D341Med (cell line): ENCODE results near the gene E2F7.
"Not testable (repeated sequence)": the region's sequence is repeated elsewhere in the genome, so short reads cannot be mapped to it uniquely, and the experiment has no call there.

Source experiments
- DNase-seq: peaks from one replicate; pipeline ENCODE4 v3.0.0; 2012; ENCODE audit warnings: low spot score

The E2F7 gene, protein sequence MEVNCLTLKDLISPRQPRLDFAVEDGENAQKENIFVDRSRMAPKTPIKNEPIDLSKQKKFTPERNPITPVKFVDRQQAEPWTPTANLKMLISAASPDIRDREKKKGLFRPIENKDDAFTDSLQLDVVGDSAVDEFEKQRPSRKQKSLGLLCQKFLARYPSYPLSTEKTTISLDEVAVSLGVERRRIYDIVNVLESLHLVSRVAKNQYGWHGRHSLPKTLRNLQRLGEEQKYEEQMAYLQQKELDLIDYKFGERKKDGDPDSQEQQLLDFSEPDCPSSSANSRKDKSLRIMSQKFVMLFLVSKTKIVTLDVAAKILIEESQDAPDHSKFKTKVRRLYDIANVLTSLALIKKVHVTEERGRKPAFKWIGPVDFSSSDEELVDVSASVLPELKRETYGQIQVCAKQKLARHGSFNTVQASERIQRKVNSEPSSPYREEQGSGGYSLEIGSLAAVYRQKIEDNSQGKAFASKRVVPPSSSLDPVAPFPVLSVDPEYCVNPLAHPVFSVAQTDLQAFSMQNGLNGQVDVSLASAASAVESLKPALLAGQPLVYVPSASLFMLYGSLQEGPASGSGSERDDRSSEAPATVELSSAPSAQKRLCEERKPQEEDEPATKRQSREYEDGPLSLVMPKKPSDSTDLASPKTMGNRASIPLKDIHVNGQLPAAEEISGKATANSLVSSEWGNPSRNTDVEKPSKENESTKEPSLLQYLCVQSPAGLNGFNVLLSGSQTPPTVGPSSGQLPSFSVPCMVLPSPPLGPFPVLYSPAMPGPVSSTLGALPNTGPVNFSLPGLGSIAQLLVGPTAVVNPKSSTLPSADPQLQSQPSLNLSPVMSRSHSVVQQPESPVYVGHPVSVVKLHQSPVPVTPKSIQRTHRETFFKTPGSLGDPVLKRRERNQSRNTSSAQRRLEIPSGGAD

DNA sequence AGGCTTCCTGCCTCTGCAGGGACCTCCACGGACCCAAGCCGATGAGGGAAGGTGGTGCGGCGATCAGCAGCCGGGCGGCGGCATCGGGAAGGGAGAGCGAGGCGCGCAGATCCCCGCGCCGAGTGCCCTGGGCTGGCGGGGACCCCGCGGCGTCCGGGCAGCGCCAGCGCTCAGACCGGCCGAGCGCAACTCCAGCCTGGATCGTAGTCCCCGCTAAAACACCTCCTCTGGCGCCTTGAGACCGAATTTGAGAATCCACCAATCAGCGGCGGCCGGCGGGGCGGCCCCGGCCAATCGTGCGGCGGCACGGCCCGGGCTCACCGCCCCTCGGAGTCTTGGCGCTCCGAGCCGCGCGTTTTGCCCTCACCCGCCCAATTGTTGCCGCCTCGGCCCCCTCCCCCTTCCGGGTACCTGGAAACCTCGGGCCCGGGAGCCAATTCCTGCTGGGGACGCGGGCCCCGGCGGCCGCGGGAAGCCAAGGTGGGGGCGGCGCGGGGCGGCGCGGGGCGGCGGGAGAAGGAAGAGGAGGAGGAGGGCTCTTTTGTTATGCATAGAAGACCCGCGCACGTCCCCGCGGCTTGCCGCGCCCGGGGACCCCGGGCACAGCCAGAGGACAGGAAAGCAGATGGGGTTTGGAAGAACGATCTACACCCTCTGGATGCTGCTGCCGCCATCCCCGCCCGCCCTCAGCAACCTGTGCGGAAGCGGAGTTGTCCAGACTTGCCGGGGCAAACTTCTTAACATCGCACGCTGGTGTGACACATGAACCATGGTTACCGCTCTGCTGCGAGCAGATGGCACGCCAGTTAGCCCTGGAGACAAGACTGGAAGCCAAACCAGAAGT lies at the start of gene E2F7:
TSS of gene E2F7 (minus strand) at position 209 of the 844 bp plus-strand sequence. CDS start 934 bp downstream, outside the sequence.
- DNase-seq, result peak; percentile 99

DNA sequence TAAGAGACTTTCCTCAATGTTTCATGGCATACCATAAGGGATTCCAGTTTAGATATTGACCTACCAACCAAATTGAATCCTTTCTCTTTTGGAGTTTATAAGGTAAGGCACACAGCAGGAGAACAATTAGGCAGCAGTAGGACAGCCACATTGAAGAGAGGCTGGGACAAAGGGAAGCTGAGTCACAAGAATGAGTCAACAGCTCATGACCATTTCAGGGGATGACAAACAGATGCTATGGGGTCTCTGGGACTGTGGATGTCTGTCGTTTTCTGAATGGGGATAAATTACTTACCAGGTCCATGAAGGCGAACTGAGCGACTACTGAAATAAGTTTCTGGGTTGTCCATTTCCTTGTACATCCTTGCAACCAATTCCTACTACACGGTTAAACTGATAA lies 48.6 kb upstream of the E2F7 start:
- no peak for DNase-seq

DNA sequence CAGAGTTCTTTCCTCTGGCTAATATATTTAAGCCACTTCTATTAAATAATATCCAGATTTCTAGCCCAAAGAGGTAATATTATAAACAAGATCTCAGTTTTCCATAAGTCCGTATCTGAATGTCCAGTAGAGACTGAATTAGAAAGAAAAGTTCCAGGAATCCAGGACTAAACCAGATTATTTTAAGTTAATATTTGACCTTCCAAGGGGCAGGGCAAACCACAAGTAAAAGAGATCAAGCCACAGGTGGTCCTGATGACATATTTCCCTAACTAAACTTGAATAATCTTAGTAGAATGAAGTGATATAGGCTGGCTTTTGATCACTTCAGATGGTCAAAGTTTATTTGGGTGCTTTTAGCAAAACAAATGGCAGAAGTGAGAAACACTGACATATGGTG lies 43.3 kb upstream of the E2F7 start:
- no peak for DNase-seq

DNA sequence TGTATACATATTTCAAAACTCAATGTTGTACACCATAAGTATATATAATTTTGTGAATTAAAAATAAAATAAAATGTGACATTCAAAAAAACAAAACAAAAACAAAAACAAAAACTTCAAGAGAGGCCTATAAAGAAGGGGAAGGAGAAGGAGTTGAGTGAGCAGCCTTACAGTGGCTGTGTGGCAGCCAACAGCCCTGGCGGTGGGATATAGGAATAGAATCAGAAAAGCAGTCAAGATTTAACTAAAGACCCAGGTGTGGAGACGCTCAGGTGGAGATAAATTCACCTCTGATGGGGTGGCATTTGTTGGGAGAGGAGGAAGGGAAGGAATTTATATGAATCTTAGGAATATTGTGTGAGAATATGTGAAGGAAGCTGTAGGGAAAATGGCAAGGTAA lies 41.8 kb upstream of the E2F7 start:
- no peak for DNase-seq

DNA sequence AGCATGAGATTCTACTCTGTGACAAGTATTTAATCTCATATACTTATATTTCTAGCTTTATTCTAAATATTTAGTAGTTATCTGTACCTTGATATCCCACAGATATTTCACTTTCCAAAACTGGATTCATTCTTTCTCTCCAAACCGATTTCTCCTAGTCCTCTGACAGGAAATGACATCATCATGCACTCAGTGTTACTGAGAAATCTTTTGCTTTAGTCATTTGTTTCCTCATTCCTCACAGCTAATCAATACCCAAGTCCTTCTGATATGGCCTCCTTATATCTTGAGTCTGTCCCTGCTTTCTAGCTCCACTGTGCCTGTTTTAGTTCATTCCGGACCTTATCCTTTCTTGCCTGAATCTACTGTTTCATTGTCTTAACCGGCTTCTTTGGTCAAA lies 39.4 kb upstream of the E2F7 start:
- DNase-seq, result no peak

DNA sequence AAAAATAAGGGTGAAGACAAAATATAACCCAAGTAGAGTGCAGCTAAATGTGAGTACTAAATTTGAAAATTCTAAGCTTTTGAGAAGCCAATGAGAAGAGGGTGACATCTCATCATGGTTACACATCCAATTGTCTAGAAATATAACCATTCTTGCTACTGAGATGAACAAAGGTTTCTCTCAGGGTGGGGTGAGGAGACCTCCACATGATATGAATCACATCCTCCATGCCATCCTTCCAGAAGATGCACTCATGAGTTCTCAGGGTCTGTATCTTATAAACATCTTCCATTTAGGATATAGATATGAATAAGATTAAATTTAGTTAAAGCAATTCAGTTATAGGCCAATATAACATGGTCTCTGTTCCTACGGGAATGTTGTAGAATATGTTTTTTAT lies 38.9 kb upstream of the E2F7 start:
- DNase-seq, result no peak

DNA sequence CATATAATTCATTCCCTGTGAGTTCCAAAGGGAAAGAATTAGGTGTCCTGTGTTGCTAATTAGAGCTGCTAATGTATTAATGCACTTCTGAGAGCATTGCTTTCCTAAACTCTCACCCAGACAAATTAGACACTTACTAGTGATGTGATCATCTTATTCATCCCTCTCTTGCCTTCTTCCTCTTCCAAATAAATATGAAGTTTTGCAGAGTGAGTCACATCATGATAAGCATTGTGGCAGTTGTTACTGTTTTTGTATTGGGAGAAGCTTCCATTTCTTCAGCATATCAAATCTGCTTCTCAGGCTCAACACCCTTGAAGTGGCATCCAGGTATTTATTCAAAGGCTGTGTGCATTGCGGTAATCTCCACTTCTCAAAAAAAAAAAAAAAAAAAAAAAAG lies 37.3 kb upstream of the E2F7 start:
- DNase-seq, result no peak

DNA sequence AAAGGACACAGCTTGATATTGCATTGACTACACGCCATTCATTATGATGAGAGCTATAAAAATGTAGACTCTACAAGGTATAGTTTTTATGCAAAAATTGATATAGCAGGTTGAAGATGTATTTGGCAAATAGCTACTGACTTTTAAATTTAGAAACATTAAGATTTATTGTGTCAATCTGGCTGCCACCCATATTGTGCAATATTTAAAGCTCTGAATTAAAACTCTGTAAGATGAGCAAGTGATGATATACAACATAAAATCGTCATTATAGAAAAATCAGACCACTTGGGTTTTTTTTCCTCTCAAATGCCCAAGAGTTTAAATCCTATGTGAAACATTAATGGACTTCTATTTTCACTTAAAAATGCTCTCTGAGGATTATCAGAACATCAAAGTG lies 36.8 kb upstream of the E2F7 start:
- DNase-seq, result no peak

DNA sequence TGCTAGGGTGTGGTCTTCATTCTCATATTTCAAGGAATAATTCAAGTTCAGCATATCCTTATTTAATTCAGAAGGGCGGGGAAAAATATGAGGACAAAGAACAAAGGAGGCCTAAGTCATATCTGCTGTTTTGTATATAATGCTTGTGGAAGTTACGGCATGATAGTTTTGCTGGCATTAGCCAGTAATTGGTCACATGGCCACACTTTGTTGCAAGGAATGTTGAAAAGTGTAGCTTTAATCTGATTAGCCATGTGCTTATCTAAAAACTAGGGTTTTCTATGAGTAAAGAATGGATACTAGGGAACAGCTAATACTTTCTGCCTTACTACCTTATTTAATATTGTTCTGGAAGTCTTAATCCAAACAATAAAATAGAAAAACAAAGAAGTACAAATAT lies 34.4 kb upstream of the E2F7 start:
- DNase-seq, result no peak

DNA sequence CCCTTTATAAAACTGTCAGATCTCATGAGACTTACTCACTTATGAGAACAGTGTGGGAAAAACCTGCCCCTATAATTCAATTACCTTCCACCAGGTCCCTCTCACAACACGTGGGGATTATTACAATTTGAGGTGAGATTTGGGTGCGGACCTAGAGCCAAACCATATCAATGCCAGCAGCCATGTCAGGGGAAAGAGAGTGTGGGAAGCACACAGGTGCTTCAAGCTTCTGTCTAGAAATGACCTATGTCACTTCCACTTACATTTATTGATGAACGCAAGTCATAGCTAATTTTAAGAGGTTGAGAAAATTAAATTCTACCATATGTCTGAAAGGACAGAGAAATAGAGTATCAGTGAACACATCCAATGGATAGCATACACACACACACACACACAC lies 32.5 kb upstream of the E2F7 start:
- no peak for DNase-seq

DNA sequence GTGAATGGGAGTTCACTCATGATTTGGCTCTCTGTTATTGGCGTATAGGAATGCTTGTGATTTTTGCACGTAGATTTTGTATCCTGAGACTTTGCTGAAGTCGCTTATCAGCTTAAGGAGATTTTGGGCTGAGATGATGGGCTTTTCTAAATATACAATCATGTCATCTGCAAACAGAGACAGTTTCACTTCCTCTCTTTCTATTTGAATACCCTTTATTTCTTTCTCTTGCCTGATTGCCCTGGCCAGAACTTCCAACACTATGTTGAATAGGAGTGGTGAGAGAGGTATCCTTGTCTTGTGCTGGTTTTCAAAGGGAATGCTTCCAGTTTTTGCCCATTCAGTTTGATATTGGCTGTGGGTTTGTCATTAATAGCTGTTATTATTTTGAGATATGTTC lies 26.9 kb upstream of the E2F7 start:
- DNase-seq, result not testable (repeated sequence)

DNA sequence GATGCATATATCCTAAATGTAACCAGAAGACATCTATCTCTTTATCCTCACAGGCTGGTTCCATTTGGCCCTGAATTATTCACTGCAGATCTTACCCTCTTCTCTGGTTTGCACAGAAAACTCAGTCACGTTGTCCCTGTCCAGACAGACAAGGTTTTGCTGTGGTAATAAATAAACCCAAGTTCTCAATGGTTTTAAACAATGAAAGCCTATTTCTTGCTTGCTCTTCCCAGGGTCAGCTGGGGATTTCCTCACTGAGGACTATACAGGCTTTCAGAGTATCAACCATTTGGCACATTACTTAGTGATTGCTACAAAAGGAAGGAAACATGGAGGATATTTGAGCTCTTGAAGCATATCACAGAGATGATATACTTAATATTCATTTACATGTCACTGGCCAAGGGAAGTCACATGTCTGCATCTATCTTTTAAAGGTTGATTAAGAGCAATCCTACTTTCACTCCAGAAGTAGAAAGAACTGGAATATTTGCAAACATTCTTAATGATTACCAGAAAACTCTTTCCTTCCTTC lies 24.4 kb upstream of the E2F7 start:
- no peak for DNase-seq

DNA sequence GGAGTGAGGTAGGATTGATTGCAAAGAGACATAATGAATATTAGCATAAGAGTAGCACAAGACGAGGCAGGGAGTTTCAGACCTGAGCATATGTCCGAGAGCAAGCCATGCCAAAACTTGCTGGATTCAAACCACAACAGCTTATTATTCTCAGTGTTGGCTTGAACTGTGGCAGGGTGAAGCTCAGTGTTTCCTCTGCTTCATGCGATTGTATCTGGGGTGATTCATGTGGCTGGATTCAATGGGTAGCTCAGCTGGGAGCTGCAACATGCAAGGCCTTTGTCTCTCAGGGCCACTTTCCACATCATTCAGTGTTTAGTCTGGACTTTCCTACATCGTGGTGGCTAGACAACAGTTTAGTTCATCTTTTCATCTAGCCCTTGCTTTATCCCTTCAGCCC lies 22.1 kb upstream of the E2F7 start:
- DNase-seq, result no peak

DNA sequence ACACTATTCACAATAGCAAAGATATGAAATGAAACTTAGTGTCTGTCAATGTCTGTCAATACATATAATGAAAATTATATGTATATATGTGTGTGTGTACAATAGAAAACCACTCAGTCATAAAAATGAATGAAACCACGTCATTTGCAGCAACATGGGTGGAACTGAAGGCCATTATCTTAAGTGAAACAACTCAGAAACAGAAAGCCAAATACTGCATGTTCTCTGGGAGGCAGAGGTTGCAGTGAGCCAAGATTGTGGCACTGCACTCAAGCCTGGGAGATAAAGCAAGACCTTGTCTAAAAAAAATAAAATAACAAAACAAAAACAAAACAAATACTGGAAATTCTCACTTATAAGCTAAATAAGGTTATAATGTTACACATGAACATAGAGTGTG lies 16.7 kb upstream of the E2F7 start:
- DNase-seq, result no peak

DNA sequence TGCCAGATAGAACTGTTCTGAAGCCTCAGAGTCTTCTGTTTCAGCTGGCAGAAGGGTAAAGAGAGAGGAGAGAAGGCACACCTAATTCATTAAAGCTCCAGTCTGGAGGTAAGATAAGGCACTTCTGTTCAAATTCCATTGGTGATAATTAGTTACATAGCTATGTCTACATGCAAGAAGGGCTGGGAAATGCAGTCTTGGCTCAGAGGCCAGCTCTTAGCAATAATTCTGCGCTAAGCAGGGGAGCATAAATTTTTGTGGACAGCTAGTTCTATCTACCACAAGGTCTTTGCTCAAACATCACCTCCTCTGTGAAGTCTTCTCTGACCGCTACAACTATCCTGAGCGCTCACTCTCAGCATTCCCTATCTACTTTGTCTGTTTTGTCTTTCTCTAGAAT lies 14.3 kb upstream of the E2F7 start:
- DNase-seq, result no peak

DNA sequence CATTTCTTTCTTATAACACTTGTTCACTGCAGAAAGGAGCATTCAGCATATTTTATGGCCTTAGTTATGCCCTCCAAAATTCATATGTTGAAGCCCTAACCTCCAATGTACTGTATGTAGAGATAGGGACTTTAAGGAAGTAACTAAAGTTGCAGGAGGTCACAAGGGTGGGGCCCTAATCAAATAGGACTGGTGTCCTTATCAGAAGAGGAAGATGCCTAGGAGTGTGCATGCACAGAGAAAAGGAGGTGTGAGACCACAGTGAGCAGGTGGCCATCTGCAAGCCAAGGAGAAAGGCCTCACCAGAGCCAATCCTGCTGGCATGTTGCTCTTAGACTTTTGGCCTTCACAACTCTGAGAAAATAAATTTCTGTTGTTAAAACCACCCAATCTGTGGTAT lies 12.9 kb upstream of the E2F7 start:
- DNase-seq, result no peak

DNA sequence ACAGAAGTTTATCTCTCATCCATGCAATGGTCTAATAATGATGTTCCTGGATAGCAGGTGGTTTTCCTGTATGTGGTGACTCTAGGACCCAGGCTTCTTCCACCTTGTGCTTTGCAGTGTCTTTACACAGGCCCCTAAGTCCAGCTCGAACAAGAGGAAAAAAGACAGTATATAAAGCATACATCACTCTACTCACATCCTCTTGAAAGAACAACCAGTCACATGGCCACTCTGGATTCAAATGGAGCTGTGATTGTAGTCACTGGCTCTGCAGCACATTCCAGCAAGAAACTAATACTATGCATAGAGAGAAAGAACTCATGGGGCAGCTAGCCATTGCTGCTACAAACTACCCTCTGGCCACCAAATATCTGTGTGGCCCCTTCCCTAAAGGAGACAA lies 11.5 kb upstream of the E2F7 start:
- DNase-seq, result no peak

DNA sequence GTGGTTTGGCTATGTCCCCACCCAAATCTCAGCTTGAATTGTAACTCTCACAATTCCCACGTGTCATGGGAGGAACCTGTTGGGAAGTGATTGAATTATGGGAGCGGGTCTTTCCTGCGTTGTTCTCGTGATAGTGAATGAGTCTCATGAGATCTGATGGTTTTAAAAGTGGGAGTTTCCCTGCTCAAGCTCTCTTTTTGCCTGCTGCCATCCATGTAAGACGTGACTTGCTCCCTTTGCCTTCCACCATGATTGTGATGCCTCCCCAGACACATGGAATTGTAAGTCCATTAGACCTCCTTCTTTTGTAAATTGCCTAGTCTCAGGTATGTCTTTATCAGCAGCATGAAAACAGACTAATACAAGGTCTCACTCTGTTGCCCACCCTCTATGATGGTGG lies 8.5 kb upstream of the E2F7 start:
- not testable (repeated sequence) for DNase-seq

DNA sequence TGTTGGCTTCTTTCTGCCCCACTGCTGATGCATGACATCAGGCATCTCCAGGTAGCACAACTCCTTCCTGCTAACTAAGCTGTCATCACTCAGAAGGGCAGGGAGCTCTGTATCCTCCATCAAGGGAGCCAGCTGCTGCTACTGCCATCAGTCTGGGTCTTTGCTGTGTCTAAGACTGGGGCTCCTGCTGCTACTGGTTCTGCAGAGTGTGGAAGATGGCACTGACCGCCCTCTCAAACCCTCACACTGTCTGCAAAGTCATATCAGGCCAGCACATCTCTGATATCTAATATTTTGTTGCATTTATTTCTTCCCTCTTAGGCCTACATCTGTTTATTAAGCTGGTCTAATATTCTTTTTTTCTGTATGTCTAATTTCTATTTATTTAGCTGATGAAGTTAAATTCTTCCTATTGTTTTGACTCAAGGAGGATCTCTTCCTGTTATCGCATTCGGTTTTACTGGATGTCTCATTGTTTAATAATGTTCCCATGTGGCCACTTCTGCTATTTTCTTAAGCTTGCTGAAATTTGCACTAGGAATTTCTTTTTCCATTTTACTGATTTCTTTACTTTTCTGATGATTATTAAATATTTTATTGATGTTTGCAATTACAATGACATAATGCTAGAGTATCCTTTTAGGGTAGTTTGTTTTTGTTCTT lies 7.6 kb upstream of the E2F7 start:
- no peak for DNase-seq

DNA sequence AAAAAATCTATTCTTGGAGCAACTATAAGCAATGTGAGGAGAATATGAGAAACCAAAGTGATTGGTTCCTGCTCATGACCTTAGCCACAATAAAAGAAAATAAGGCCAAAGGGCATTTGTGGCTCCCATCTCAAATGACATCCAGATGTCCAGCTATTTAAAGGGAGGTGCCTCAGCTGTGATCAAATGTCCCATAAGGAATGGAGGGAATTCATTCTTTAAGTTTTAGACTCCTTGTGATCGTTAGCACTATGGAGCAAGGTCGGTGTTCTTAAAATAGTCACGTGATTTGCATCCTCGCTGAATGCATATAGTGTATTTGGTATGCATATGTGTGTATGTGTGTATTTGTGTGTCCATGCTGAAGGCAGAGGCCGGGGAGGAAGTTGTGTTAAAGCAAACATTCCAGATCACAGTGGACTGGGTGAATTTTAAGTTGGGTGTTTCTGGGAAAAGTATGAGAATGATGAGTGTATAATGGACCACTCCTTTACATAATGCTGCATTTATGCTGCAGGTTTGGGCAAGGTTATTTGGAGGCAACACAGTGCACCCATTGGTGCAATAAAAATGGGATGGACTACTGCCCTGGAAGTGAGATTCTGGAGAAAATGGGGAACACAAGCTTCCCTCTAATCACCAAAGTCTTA lies 5.6 kb upstream of the E2F7 start:
- no peak for DNase-seq

DNA sequence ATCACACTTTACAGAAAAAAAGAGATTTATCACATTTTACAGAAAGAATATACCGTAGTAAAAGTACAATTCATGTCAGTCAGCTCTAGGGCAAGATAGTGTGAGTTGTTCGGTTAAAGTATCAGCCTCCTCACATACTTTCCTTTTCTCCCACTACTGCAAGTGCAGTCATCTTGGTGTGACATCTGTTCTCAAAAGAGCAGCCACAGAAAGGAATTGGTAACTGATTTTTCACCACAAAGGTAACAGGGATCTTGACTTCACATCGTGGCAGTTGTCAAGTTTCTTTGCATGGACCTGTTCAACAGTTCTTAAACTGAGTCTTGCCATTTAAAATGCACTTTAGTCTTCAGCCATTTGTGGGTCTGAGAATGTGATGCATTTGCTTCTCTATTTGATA lies 5.0 kb upstream of the E2F7 start:
- no peak for DNase-seq
